ENCODE results near the gene JMJD1C. TPM values are rescaled to one million over a fixed set of nuclear protein-coding genes. Genes with fewer than 3 reads are reported as not detected.
"Not testable (repeated sequence)": the region's sequence is repeated elsewhere in the genome, so short reads cannot be mapped to it uniquely, and the experiment has no call there.

The JMJD1C gene
- total RNA-seq, 1 donor = 572 TPM

DNA sequence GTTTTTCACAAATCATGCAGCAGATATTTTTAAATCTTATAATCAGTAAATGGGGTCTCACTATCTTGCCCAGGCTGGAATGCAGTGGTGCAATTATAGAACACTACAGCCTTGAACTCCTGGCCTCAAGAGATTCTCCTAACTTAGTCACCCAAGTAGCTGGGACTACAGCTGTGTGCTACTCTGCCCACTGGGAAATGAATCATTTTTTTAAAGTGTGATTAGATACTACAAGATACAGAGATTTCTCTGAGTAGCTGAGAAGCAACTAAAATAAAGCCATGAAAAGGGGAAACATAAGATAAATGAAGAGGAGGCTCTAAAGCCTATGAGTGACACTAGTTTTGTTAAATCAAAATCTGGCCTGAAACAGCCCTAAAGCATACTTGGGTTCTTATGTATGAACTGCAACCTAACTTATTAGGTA, 119.7 kb downstream of the JMJD1C start:
- Histone ChIP-seq H3K9me3 (ENCODE audit: low read depth, low read length) (no peaks in the 10 kb centered on the region), H3K27me3 (ENCODE audit: insufficient read depth, low read length) (no peaks in the 10 kb centered on the region), H3K4me1 (ENCODE audit: insufficient read depth, low read length) (no peaks in the 10 kb centered on the region), H3K4me3 (ENCODE audit: low read length) (no peak overlapping the region)

DNA sequence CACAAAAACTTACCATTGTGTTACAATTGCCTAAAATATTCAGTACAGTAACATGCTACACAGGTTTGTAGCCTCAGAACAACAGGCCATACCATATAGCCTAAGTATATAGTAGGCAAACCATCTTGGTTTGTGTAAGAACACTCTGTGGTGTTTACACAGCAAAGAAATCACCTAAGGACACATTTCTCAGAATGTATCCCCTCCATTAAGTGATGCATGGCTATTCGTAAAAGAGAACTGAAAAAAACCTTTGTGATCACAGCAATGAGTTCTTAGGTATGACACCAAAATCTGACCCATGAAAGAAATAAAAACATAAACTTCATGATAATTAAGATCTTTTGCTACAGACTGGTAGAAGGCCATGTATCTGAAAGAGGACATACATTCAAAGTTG, 121.5 kb downstream of the JMJD1C start:
- Histone ChIP-seq H3K4me1 (ENCODE audit: insufficient read depth, low read length) (no peaks in the 10 kb centered on the region), H3K27me3 (ENCODE audit: insufficient read depth, low read length) (no peaks in the 10 kb centered on the region), H3K4me3 (ENCODE audit: low read length) (no peak overlapping the region), H3K9me3 (ENCODE audit: low read depth, low read length) (no peaks in the 10 kb centered on the region)

DNA sequence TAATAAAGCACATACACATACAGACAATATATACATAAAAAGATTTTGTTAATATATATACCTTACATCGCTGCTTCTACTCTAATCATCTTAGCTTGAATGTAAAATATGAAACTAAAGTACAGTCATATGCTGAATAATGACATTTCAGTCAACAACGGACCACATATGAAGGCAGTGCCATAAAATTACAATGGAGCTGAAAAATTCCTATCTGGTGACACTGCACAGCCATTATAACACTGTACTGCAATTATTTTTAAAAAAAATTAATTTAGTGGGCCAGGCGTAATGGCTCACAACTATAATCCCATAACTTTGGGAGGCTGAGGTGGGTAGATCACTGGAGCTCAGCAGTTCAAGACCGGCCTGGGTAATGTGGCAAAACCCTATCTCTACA, 122.3 kb downstream of the JMJD1C start:
- Histone ChIP-seq H3K4me1 (ENCODE audit: insufficient read depth, low read length) (no peaks in the 10 kb centered on the region), H3K4me3 (ENCODE audit: low read length) (no peak overlapping the region), H3K9me3 (ENCODE audit: low read depth, low read length) (no peaks in the 10 kb centered on the region), H3K27me3 (ENCODE audit: insufficient read depth, low read length) (no peaks in the 10 kb centered on the region)

GRCh38 chr10:63339640-63340039, 126.1 kb downstream of the JMJD1C start:
- not testable (repeated sequence) for H3K4me3 ChIP-seq (ENCODE audit: low read length); H3K27me3 ChIP-seq (ENCODE audit: insufficient read depth, low read length); H3K4me1 ChIP-seq (ENCODE audit: insufficient read depth, low read length); H3K9me3 ChIP-seq (ENCODE audit: low read depth, low read length)

GRCh38 chr10:63337455-63338251, 128.1 kb downstream of the JMJD1C start:
- Histone ChIP-seq H3K4me1 (ENCODE audit: insufficient read depth, low read length) (no peaks in the 10 kb centered on the region), H3K9me3 (ENCODE audit: low read depth, low read length) (no peaks in the 10 kb centered on the region), H3K27me3 (ENCODE audit: insufficient read depth, low read length) (no peaks in the 10 kb centered on the region), H3K4me3 (ENCODE audit: low read length) (no peak overlapping the region)

GRCh38 chr10:63331586-63331985, 134.2 kb downstream of the JMJD1C start:
- no peaks in the 10 kb centered on the region for H3K27me3 ChIP-seq (ENCODE audit: insufficient read depth, low read length)
- H3K4me1 ChIP-seq (ENCODE audit: insufficient read depth, low read length) = no peaks in the 10 kb centered on the region
- H3K9me3 ChIP-seq (ENCODE audit: low read depth, low read length) = no peaks in the 10 kb centered on the region
- no peak overlapping the region for H3K4me3 ChIP-seq (ENCODE audit: low read length)

DNA sequence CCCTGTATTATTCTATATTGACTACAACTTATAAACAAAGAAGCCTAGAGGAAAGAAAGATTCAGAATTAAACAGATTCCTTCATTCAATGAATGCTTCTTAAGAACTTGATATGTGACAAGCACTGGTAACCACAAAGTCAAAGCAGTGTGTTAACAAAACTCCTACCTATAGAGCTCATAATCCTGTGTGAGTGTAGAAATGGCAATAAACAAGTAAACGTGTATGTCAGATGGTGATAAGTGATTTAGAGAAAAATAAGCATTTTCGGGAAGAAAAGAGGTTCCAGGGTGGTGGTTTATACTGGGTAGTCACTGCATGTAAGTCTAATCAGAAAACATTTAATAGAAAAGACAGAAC, 141.3 kb downstream of the JMJD1C start:
- no peaks in the 10 kb centered on the region for H3K9me3 ChIP-seq (ENCODE audit: low read depth, low read length)
- H3K27me3 ChIP-seq (ENCODE audit: insufficient read depth, low read length) = no peaks in the 10 kb centered on the region
- no peak overlapping the region for H3K4me3 ChIP-seq (ENCODE audit: low read length)
- no peaks in the 10 kb centered on the region for H3K4me1 ChIP-seq (ENCODE audit: insufficient read depth, low read length)

DNA sequence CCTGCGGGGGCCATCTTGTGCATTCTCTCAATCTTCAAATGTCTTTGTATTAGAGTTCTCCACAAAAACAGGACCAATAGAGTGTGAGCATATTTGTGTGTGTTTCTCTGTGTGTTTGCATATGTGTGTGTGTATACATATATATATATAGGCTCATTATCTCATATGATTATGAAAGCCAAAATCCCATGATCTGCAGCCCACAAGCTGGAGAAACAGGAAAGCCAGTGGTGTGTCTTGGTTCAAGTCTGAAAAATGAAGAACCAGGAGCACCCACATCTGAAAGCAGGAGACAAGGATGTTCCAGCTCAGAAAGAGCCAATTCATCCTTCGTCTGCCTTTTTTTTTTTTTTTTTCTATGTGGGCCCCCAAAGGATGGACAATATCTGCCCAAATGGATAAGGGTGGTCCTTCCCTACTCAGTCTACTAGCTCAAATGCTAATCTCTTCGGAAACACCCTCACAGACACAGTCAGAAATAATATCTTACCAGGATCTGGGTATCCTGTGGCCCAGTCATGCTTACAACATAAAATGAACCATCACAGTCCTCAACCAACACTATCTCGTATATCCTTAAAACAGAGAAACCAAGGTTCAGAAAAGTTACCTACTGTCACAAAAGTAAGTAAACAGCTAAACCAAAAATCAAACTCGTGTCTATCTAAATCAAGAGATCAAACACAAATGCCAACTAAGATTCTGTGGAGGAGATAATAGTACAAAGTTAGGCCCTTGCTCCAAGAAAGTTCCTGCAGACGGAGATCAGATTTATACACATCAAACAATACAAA, 141.9 kb downstream of the JMJD1C start:
- Histone ChIP-seq H3K4me1 (ENCODE audit: insufficient read depth, low read length) (no peaks in the 10 kb centered on the region), H3K27me3 (ENCODE audit: insufficient read depth, low read length) (no peaks in the 10 kb centered on the region), H3K9me3 (ENCODE audit: low read depth, low read length) (no peaks in the 10 kb centered on the region), H3K4me3 (ENCODE audit: low read length) (no peak overlapping the region)

- H3K27me3 ChIP-seq (ENCODE audit: insufficient read depth, low read length) = no peaks in the 10 kb centered on the region
- no peaks in the 10 kb centered on the region for H3K4me1 ChIP-seq (ENCODE audit: insufficient read depth, low read length)
Measured at GRCh38 chr10:63320683-63321082, 145.1 kb downstream of the JMJD1C start.

DNA sequence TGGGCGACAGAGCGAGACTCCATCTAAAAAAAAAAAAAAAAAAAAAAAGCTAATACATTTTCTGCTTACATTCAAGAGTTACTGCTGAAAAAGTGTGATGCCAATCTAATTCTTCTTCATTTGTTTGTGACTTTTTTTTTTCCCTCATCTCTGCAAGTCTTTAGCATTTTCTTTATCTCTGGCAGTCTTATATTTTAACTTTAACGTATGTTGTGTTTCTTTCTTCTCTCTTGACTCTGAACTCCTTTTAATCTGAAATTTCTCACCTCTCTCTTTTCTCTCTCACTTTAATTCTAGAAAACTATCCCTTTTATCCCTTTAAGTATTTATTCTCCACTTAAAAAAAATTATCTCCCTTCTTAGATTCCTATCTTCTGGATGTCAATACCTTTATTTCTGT, 146.5 kb downstream of the JMJD1C start:
- H3K4me3 ChIP-seq (ENCODE audit: low read length) = no peak overlapping the region
- no peaks in the 10 kb centered on the region for H3K27me3 ChIP-seq (ENCODE audit: insufficient read depth, low read length)
- no peaks in the 10 kb centered on the region for H3K4me1 ChIP-seq (ENCODE audit: insufficient read depth, low read length)
- no peaks in the 10 kb centered on the region for H3K9me3 ChIP-seq (ENCODE audit: low read depth, low read length)

More at GRCh38 chr10:63320683-63321082, 145.1 kb downstream of the JMJD1C start:
- Histone ChIP-seq H3K9me3 (ENCODE audit: low read depth, low read length) (no peaks in the 10 kb centered on the region), H3K4me3 (ENCODE audit: low read length) (no peak overlapping the region)

- no peak overlapping the region for H3K4me3 ChIP-seq (ENCODE audit: low read length)
- H3K9me3 ChIP-seq (ENCODE audit: low read depth, low read length) = no peaks in the 10 kb centered on the region
- no peaks in the 10 kb centered on the region for H3K4me1 ChIP-seq (ENCODE audit: insufficient read depth, low read length)
- no peaks in the 10 kb centered on the region for H3K27me3 ChIP-seq (ENCODE audit: insufficient read depth, low read length)
Measured at GRCh38 chr10:63318491-63318890, 147.3 kb downstream of the JMJD1C start.

GRCh38 chr10:63314020-63314419, 151.8 kb downstream of the JMJD1C start:
- Histone ChIP-seq H3K4me1 (ENCODE audit: insufficient read depth, low read length) (no peaks in the 10 kb centered on the region), H3K27me3 (ENCODE audit: insufficient read depth, low read length) (no peaks in the 10 kb centered on the region), H3K4me3 (ENCODE audit: low read length) (no peak overlapping the region), H3K9me3 (ENCODE audit: low read depth, low read length) (no peaks in the 10 kb centered on the region)

DNA sequence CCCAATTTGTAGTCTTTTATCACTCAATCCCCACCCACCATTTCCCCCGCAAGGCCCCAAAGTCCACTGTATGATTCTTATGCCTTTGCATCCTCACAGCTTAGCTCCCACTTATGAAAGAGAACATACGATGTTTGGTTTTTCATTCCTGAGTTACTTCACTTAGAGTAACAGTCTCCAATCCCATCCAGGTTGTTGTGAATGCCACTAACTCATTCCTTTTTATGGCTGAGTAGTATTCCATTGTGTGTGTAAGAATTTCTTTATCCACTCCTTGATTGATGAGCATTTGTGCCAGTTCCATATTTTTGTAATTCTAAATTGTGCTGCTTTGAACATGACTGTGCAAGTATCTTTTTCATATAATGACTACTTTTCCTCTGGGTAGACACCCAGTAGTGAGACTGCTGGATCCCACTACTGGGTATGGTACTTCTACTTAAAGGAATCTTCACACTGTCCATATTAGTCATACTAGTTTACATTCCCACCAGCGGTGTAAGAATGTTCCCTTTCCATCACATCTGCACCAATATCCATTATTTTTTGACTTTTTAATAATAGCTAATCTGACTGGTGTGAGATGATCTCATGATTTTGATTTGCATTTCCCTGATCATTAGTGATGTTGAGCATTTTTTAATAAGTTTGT, 152.6 kb downstream of the JMJD1C start:
- H3K9me3 ChIP-seq (ENCODE audit: low read depth, low read length) = no peaks in the 10 kb centered on the region
- no peaks in the 10 kb centered on the region for H3K4me1 ChIP-seq (ENCODE audit: insufficient read depth, low read length)
- no peak overlapping the region for H3K4me3 ChIP-seq (ENCODE audit: low read length)
- H3K27me3 ChIP-seq (ENCODE audit: insufficient read depth, low read length) = no peaks in the 10 kb centered on the region

DNA sequence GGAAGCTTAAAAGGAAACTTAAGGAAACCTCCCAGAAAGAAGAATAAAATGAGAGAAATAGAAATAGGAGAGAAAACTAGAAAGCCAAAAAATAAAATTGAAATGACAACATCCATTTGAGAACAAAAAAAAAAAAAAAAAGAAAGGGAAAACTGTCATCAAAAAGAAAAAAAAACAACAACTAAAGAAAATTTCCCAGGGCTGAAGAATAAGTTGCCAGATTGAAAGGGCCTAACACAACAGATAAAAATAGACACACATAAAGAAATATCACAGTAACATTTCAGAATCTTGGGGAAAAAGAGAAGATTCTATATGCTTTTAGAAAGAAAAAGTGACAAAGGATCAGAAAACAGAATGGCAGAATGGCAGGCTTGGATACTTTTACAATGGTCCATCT, 157.1 kb downstream of the JMJD1C start:
- Histone ChIP-seq H3K27me3 (ENCODE audit: insufficient read depth, low read length) (no peaks in the 10 kb centered on the region), H3K4me1 (ENCODE audit: insufficient read depth, low read length) (no peaks in the 10 kb centered on the region), H3K9me3 (ENCODE audit: low read depth, low read length) (no peaks in the 10 kb centered on the region), H3K4me3 (ENCODE audit: low read length) (no peak overlapping the region)

GRCh38 chr10:63304146-63304545, 161.6 kb downstream of the JMJD1C start:
- Histone ChIP-seq H3K4me3 (ENCODE audit: low read length) (no peak overlapping the region), H3K27me3 (ENCODE audit: insufficient read depth, low read length) (no peaks in the 10 kb centered on the region), H3K4me1 (ENCODE audit: insufficient read depth, low read length) (peaks cover 3% of the 10 kb centered on the region), H3K9me3 (ENCODE audit: low read depth, low read length) (no peaks in the 10 kb centered on the region)
